T-cell (primary cell): ENCODE measurements around the gene RPS17. TPM values are rescaled to one million over a fixed set of nuclear protein-coding genes. Genes with fewer than 3 reads are reported as not detected.
"Not testable (repeated sequence)": the region's sequence is repeated elsewhere in the genome, so short reads cannot be mapped to it uniquely, and the experiment has no call there.

Experiments
- ATAC-seq, 4 experiments: fragments of 200-7000 bp in 3 of 4; fragments of 150-1000 bp in 1 of 4; cut with Tn5 transposase; replicated peaks in 1 of 4; 1 replicate in 3 of 4; 2 replicates in 1 of 4; pipeline ENCODE4 v1.10.0; 2021; ENCODE audit warnings: moderate library complexity in 3 of 4, mild to moderate bottlenecking in 2 of 4, moderate number of reproducible peaks in 1 of 4
- CTCF ChIA-PET, 2 donors: fragments of 300-600 bp; sonication (Branson Sonifier 250); formaldehyde crosslinking; loops; one replicate each; lab custom pipeline; 2022; ENCODE audit warnings: antibody characterized with exemption in 2 of 2; lab: Charles Lee
- POLR2A ChIA-PET, 2 donors: fragments of 300-600 bp; sonication (Branson Sonifier 250); formaldehyde crosslinking; loops; one replicate each; lab custom pipeline; 2022; ENCODE audit warnings: antibody characterized with exemption in 2 of 2; lab: Charles Lee
- DNase-seq, 35 experiments: peaks; one replicate each; pipeline versions ENCODE4 v3.0.0 to v3.0.0-alpha.2; 2013 to 2023
- H3K27ac ChIP-seq: one replicate; pipeline ENCODE4 v1.5.1; 2013; ENCODE audit warnings: low read length
- H3K27me3 ChIP-seq, 2 experiments: replicated peaks in 1 of 2; 1 replicate in 1 of 2; 2 replicates in 1 of 2; pipeline versions ENCODE4 v1.6.1 to v1.7.0; 2013; ENCODE audit warnings: low read length in 1 of 2, mixed read lengths in 1 of 2; ENCODE audit not compliant: control insufficient read depth in 2 of 2, insufficient read depth in 2 of 2; ENCODE audit errors: extremely low read depth in 1 of 2
- H3K36me3 ChIP-seq, 2 donors: 1 replicate in 1 of 2; 2 replicates in 1 of 2; pipeline versions ENCODE4 v1.6.1 to v1.7.0; 2013; ENCODE audit warnings: low read length in 1 of 2; ENCODE audit not compliant: control insufficient read depth in 2 of 2, insufficient read depth in 1 of 2; ENCODE audit errors: extremely low read depth in 1 of 2
- H3K4me1 ChIP-seq, 2 experiments: 1 replicate in 1 of 2; 2 replicates in 1 of 2; pipeline versions ENCODE4 v1.6.1 to v1.7.0; 2013; ENCODE audit warnings: low read length in 2 of 2, mixed read lengths in 1 of 2; ENCODE audit not compliant: insufficient read depth in 2 of 2, control insufficient read depth in 1 of 2; ENCODE audit errors: extremely low read depth in 1 of 2
- H3K4me3 ChIP-seq, 2 donors: 1 replicate in 1 of 2; 2 replicates in 1 of 2; pipeline versions ENCODE4 v1.5.1 to v1.7.0; 2013; ENCODE audit warnings: mild to moderate bottlenecking in 2 of 2, low read length in 1 of 2, moderate library complexity in 1 of 2; ENCODE audit not compliant: control insufficient read depth in 1 of 2; ENCODE audit errors: extremely low read depth in 1 of 2
- H3K9me3 ChIP-seq: 2 replicates; pipeline ENCODE4 v1.7.0; 2013
- H3K27ac Mint-ChIP-seq, 2 donors: one replicate each; pipeline ENCODE4 v1.8.0; 2020 to 2021; ENCODE audit warnings: mild to moderate bottlenecking in 2 of 2, mixed read lengths in 2 of 2
- H3K27me3 Mint-ChIP-seq, 2 donors: one replicate each; pipeline ENCODE4 v1.8.0; 2021 to 2022; ENCODE audit warnings: mixed read lengths in 2 of 2
- H3K36me3 Mint-ChIP-seq: one replicate; pipeline ENCODE4 v1.8.0; 2021; ENCODE audit warnings: mixed read lengths
- H3K4me1 Mint-ChIP-seq, 3 donors: one replicate each; pipeline ENCODE4 v1.8.0; 2020 to 2022; ENCODE audit warnings: mixed read lengths in 3 of 3, mild to moderate bottlenecking in 1 of 3
- H3K4me3 Mint-ChIP-seq, 3 donors: one replicate each; pipeline ENCODE4 v1.8.0; 2020 to 2022; ENCODE audit warnings: mild to moderate bottlenecking in 3 of 3, mixed read lengths in 3 of 3, moderate library complexity in 3 of 3
- H3K9me3 Mint-ChIP-seq, 3 donors: one replicate each; pipeline ENCODE4 v1.8.0; 2020 to 2022; ENCODE audit warnings: mixed read lengths in 3 of 3
- WGBS: methylation state at CpG from one replicate; pipeline ENCODE4 v1.1.5; 2013; ENCODE audit warnings: missing lambda C conversion rate; ENCODE audit not compliant: insufficient coverage; 5-methylcytosine and 5-hydroxymethylcytosine counted together
- total RNA-seq, 35 experiments: library from RNA in 6 of 35; stranded (reverse) in 6 of 35; fragments of 120-200 nt in 1 of 35; gene quantifications; one replicate each; pipeline versions ENCODE4 v1.2.1 to v1.2.4 and lab custom pipeline; 2013 to 2026

RPS17 gene
- total RNA-seq, 5 donors from 2014 or later (not counting 1 experiment from before 2014, with no cell fraction given), result 2,045 to 2,777 (median 2,292) TPM

- CTCF ChIA-PET, result interaction anchor here in 1 of 2 donors (1.3 kb wide), 1 partner anchor 272 kb away, joined by 3 read pairs; the partner anchor contains the start of gene WHAMM
- peaks cover 29 to 37% (median 33%) of the 10 kb centered on the region in 3 donors for H3K4me1 Mint-ChIP-seq
- peak overlapping the region; percentile 2 to 57 for H3K27ac Mint-ChIP-seq
- no peaks in the 10 kb centered on the region for H3K9me3 Mint-ChIP-seq
- H3K36me3 ChIP-seq, result peaks cover 13 to 51% of the 10 kb centered on the region in 2 donors
- H3K36me3 Mint-ChIP-seq, result peaks cover 45% of the 10 kb centered on the region
- WGBS, result 27% methylated on average over 1 of the region's 4 CpGs
- DNase-seq (no peak), ATAC-seq (no peak)
- H3K27ac ChIP-seq, result no peak overlapping the region
- H3K4me1 ChIP-seq, result peaks cover 2 to 25% of the 10 kb centered on the region in 2 experiments
- no peak overlapping the region for H3K4me3 ChIP-seq
- H3K27me3 ChIP-seq, result no peaks in the 10 kb centered on the region
- POLR2A ChIA-PET, result no interaction called here
- no peaks in the 10 kb centered on the region for H3K27me3 Mint-ChIP-seq
- H3K4me3 Mint-ChIP-seq, result peak overlapping the region in 2 of 3 donors; percentile 32 to 62
- no peaks in the 10 kb centered on the region for H3K9me3 ChIP-seq
Observed at GRCh38 chr15:82537351-82537908, 2.8 kb downstream of the RPS17 start.

GRCh38 chr15:82536409-82537350 lies 3.6 kb downstream of the RPS17 start:
- no peaks in the 10 kb centered on the region for H3K9me3 Mint-ChIP-seq
- peaks cover 45% of the 10 kb centered on the region for H3K36me3 Mint-ChIP-seq
- Histone ChIP-seq H3K4me1 (peaks cover 2 to 25% of the 10 kb centered on the region in 2 experiments), H3K4me3 (no peak overlapping the region), H3K36me3 (peaks cover 13 to 51% of the 10 kb centered on the region in 2 donors), H3K9me3 (no peaks in the 10 kb centered on the region), H3K27ac (no peak overlapping the region), H3K27me3 (no peaks in the 10 kb centered on the region)
- H3K4me1 Mint-ChIP-seq, result peaks cover 29 to 37% (median 33%) of the 10 kb centered on the region in 3 donors
- POLR2A ChIA-PET, result no interaction called here
- peak overlapping the region in 1 of 2 donors; percentile 12 for H3K27ac Mint-ChIP-seq
- DNase-seq (no peak), ATAC-seq (no peak)
- H3K4me3 Mint-ChIP-seq, result no peak overlapping the region
- H3K27me3 Mint-ChIP-seq, result no peaks in the 10 kb centered on the region
- 94% methylated on average over 7 of the region's 11 CpGs for WGBS
- CTCF ChIA-PET, result no interaction called here

- no peak overlapping the region for H3K4me3 ChIP-seq
- Mint-ChIP-seq H3K36me3 (peaks cover 43% of the 10 kb centered on the region), H3K9me3 (no peaks in the 10 kb centered on the region), H3K4me1 (peaks cover 25 to 34% (median 31%) of the 10 kb centered on the region in 3 donors), H3K27ac (no peak overlapping the region), H3K4me3 (no peak overlapping the region), H3K27me3 (no peaks in the 10 kb centered on the region)
- peaks cover 13 to 51% of the 10 kb centered on the region in 2 donors for H3K36me3 ChIP-seq
- peaks cover 0 to 23% of the 10 kb centered on the region in 2 experiments for H3K4me1 ChIP-seq
- DNase-seq (no peak), ATAC-seq (no peak)
- H3K9me3 ChIP-seq, result no peaks in the 10 kb centered on the region
- H3K27me3 ChIP-seq, result no peaks in the 10 kb centered on the region
- 81% methylated on average over 3 of the region's 9 CpGs for whole genome bisulfite sequencing
- ChIA-PET CTCF (interaction anchor here in 1 of 2 donors (0.6 to 0.7 kb wide), 2 partner anchors 180 to 464 kb away, joined by 5 to 6 read pairs; no protein-coding TSS in a partner anchor), POLR2A (no interaction called here)
- no peak overlapping the region for H3K27ac ChIP-seq
Observed at GRCh38 chr15:82535566-82536408, 4.5 kb downstream of the RPS17 start.

GRCh38 chr15:82535151-82535550 lies 5.1 kb downstream of the RPS17 start:
- peaks cover 25 to 39% (median 30%) of the 10 kb centered on the region in 3 donors for H3K4me1 Mint-ChIP-seq
- POLR2A ChIA-PET, H3K27ac ChIP-seq, H3K27me3 ChIP-seq, DNase-seq, H3K27ac Mint-ChIP-seq, H3K9me3 Mint-ChIP-seq, ATAC-seq, H3K4me3 Mint-ChIP-seq, CTCF ChIA-PET, H3K4me3 ChIP-seq, H3K27me3 Mint-ChIP-seq, H3K9me3 ChIP-seq: not testable (repeated sequence)
- peaks cover 40% of the 10 kb centered on the region for H3K36me3 Mint-ChIP-seq
- H3K4me1 ChIP-seq, result peaks cover 0 to 23% of the 10 kb centered on the region in 2 experiments
- peaks cover 13 to 51% of the 10 kb centered on the region in 2 donors for H3K36me3 ChIP-seq
- WGBS, result 93% methylated on average over 5 of the region's 5 CpGs

GRCh38 chr15:82534457-82534861 lies 5.8 kb downstream of the RPS17 start:
- H3K27ac Mint-ChIP-seq, H3K27me3 Mint-ChIP-seq, H3K27ac ChIP-seq, POLR2A ChIA-PET, H3K9me3 Mint-ChIP-seq, H3K4me3 ChIP-seq, CTCF ChIA-PET, H3K27me3 ChIP-seq, H3K9me3 ChIP-seq, DNase-seq, H3K4me3 Mint-ChIP-seq, ATAC-seq: not testable (repeated sequence)
- Mint-ChIP-seq H3K4me1 (peaks cover 22 to 39% (median 30%) of the 10 kb centered on the region in 3 donors), H3K36me3 (peaks cover 40% of the 10 kb centered on the region)
- Histone ChIP-seq H3K4me1 (peaks cover 0 to 18% of the 10 kb centered on the region in 2 experiments), H3K36me3 (peaks cover 13 to 51% of the 10 kb centered on the region in 2 donors)
- no CpG with 5 or more reads among the region's 3 CpGs for WGBS

- POLR2A ChIA-PET, result no interaction called here
- no peak for DNase-seq
- CTCF ChIA-PET, result no interaction called here
- H3K9me3 Mint-ChIP-seq, result no peaks in the 10 kb centered on the region
- H3K4me3 ChIP-seq, result no peak overlapping the region
- H3K4me3 Mint-ChIP-seq, result no peak overlapping the region
- no peak overlapping the region for H3K27ac ChIP-seq
- no peak overlapping the region for H3K27ac Mint-ChIP-seq
- WGBS, result 100% methylated on average over 2 of the region's 3 CpGs
- peaks cover 35% of the 10 kb centered on the region for H3K36me3 Mint-ChIP-seq
- no peaks in the 10 kb centered on the region for H3K27me3 Mint-ChIP-seq
- peaks cover 16 to 32% (median 24%) of the 10 kb centered on the region in 3 donors for H3K4me1 Mint-ChIP-seq
- H3K36me3 ChIP-seq, result peaks cover 13 to 50% of the 10 kb centered on the region in 2 donors
- no peaks in the 10 kb centered on the region for H3K9me3 ChIP-seq
- peaks cover 0 to 12% of the 10 kb centered on the region in 2 experiments for H3K4me1 ChIP-seq
- no peak for ATAC-seq
- H3K27me3 ChIP-seq, result no peaks in the 10 kb centered on the region
Observed at GRCh38 chr15:82533801-82534200, 6.5 kb downstream of the RPS17 start.
